Karpas-422 (cell line): Measurements from ENCODE around the gene COL5A1. TPM values are rescaled to one million over a fixed set of nuclear protein-coding genes. Genes with fewer than 3 reads are reported as not detected.

Experiments used
- DNase-seq: peaks from one replicate; pipeline ENCODE4 v3.0.0-alpha.2; 2015
- H2AFZ ChIP-seq: fragments of 200-600 bp; sonication (generic); 2 replicates; pipeline ENCODE4 v1.6.1; 2014; ENCODE audit warnings: antibody characterized with exemption, low read length, mixed read lengths
- H3K27ac ChIP-seq: fragments of 200-600 bp; sonication (generic); 2 replicates; pipeline ENCODE4 v1.5.1; 2014; ENCODE audit warnings: mild to moderate bottlenecking, low read length, moderate library complexity
- H3K27me3 ChIP-seq: fragments of 200-600 bp; sonication (generic); 2 replicates; pipeline ENCODE4 v1.6.1; 2014; ENCODE audit warnings: low read length, mixed read lengths
- H3K36me3 ChIP-seq: fragments of 200-600 bp; sonication (generic); 2 replicates; pipeline ENCODE4 v1.6.1; 2014; ENCODE audit warnings: low read length, mixed read lengths; ENCODE audit not compliant: insufficient read depth
- H3K4me1 ChIP-seq: fragments of 200-600 bp; sonication (generic); 2 replicates; pipeline ENCODE4 v1.6.1; 2014; ENCODE audit warnings: mild to moderate bottlenecking, low read length, mixed read lengths
- H3K4me2 ChIP-seq: fragments of 200-600 bp; sonication (generic); 2 replicates; pipeline ENCODE4 v1.6.1; 2014; ENCODE audit warnings: low read length, low read depth, mild to moderate bottlenecking; ENCODE audit not compliant: poor library complexity, severe bottlenecking
- H3K4me3 ChIP-seq: fragments of 200-600 bp; sonication (generic); 2 replicates; pipeline ENCODE4 v1.5.1; 2014; ENCODE audit warnings: mild to moderate bottlenecking, antibody characterized with exemption, low read length, mixed read lengths
- H3K79me2 ChIP-seq: fragments of 200-600 bp; sonication (generic); 2 replicates; pipeline ENCODE4 v1.6.1; 2014; ENCODE audit warnings: mild to moderate bottlenecking, low read length, mixed read lengths
- H3K9ac ChIP-seq: fragments of 200-600 bp; sonication (generic); 2 replicates; pipeline ENCODE4 v1.6.0; 2014; ENCODE audit warnings: low read length
- H3K9me2 ChIP-seq: fragments of 200-600 bp; sonication (generic), shearing (Covaris generic); replicated peaks from 2 replicates; pipeline ENCODE4 v1.6.0; 2014; ENCODE audit warnings: mild to moderate bottlenecking, low read length, moderate library complexity; ENCODE audit not compliant: insufficient read depth
- H3K9me3 ChIP-seq: fragments of 300-700, 200-600 bp; sonication (generic); 2 replicates; pipeline ENCODE4 v1.6.1; 2014; ENCODE audit warnings: low read length, mixed read lengths
- H4K20me1 ChIP-seq: fragments of 200-600 bp; sonication (generic); 2 replicates; pipeline ENCODE4 v1.6.1; 2014; ENCODE audit warnings: mild to moderate bottlenecking, antibody characterized with exemption, low read length, low read depth; ENCODE audit not compliant: insufficient read depth
- total RNA-seq: library from RNA; depleted of rRNA; stranded (reverse); fragments of >200 nt; shearing (Covaris generic); gene quantifications from 2 replicates; pipeline ENCODE4 v1.2.3, GENCODE V29; 2014; ENCODE audit warnings: low replicate concordance

The COL5A1 gene
- total RNA-seq, 1 experiment from 2014 or later = not detected

DNA sequence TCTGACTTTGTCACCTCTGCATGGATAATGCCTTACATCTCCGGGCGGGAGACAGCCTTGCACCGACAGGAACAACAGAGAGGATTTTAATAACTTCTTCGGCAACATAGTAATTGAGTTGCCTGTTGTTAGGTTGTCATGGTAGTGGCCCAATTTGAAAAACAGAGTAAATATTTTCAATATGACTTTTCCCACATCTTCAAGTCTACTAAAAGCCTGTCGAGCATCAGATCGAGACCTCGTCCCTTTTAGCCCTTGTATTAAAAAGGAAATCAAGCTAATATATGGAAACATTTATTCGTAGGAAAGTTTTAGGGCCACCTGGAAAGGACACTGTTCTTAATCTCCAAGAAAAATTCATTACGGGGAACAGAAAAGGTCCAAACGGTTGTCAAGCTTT is 168.2 kb downstream of the COL5A1 start:
- no peaks in the 10 kb centered on the region for H3K27me3 ChIP-seq
- no peak overlapping the region for H3K9ac ChIP-seq
- no peak for DNase-seq
- no peaks in the 10 kb centered on the region for H4K20me1 ChIP-seq
- H2AFZ ChIP-seq = no peak overlapping the region
- H3K9me3 ChIP-seq = no peaks in the 10 kb centered on the region
- no peak overlapping the region for H3K4me2 ChIP-seq
- no peaks in the 10 kb centered on the region for H3K79me2 ChIP-seq
- no peak overlapping the region for H3K4me3 ChIP-seq
- no peaks in the 10 kb centered on the region for H3K36me3 ChIP-seq
- no peak overlapping the region for H3K27ac ChIP-seq
- no peaks in the 10 kb centered on the region for H3K9me2 ChIP-seq
- H3K4me1 ChIP-seq = no peaks in the 10 kb centered on the region

DNA sequence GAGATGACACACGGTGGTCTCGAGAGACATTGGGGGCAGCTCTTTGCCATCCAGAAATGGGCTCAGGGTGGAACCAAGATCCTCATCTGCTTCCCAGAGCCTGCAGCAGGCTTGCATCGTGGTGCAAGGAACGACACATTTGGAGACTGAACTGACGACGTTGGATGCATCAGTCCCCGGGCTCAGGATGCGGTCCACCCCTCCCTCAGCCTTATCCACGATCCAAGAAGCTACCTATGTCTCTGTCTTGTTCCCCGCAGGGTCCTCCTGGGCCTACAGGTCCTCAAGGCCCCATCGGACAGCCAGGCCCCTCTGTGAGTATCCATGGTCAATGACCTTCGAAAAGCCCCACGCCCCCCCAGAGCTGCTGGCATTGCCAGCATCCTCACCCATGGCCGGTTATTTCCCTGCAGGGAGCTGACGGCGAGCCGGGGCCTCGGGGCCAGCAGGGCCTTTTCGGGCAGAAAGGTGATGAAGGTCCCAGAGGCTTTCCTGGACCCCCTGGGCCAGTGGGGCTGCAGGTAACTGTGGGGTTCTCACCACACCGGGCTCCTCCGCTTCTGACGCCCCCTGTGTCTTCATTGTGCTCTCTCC is 169.6 kb downstream of the COL5A1 start:
- no peaks in the 10 kb centered on the region for H3K9me2 ChIP-seq
- H3K36me3 ChIP-seq = no peaks in the 10 kb centered on the region
- no peak overlapping the region for H3K27ac ChIP-seq
- H3K4me3 ChIP-seq = no peak overlapping the region
- no peaks in the 10 kb centered on the region for H3K9me3 ChIP-seq
- H3K9ac ChIP-seq = no peak overlapping the region
- H2AFZ ChIP-seq = no peak overlapping the region
- no peaks in the 10 kb centered on the region for H3K79me2 ChIP-seq
- DNase-seq = no peak
- no peaks in the 10 kb centered on the region for H4K20me1 ChIP-seq
- no peak overlapping the region for H3K4me2 ChIP-seq
- H3K27me3 ChIP-seq = no peaks in the 10 kb centered on the region
- no peaks in the 10 kb centered on the region for H3K4me1 ChIP-seq

DNA sequence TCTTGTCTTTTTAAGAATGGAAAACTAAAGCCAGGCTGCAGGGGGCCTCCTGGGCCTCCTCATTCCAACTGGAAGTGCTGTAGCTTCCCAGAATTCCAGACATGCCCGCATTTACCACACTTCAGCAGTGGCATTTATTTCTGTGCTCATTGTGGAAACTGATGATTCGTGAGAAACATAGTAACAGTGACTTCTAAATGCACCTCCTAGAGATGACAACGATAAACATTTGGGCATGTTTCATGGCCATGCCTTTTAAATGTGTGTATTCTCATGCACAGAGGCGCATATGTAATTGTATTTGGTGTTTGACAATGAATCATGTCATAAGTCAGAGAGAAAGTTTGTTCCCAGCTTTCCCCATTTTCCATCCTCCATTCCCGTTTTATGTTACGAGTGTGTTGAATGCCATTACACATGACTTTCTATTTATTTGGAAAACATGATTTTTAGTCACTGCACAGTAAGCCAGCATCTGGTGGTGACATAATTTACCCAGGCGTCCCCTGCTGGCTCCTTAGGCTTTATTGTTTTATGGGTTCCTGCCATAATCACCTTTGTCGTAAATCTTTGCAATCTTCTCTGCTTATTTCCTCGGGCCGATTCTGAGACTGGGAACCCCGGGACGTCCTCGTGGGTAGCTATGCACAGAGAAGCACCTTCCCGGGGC is 170.2 kb downstream of the COL5A1 start:
- DNase-seq = no peak
- Histone ChIP-seq H2AFZ (no peak overlapping the region), H3K79me2 (no peaks in the 10 kb centered on the region)

DNA sequence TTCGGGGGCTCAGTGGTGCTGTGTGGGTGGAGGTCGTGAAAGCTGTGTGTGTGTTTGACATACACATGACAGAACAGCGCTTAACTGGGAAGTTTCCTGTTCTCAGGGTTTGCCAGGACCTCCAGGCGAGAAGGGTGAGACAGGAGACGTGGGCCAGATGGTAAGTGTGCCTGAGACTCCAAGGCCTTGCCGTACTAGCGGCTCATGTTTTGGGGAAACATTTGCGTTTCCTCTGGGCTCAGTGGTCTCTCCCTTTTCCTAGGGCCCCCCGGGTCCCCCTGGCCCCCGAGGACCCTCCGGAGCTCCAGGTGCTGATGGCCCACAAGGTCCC is 170.7 kb downstream of the COL5A1 start:
- no peak for DNase-seq
- Histone ChIP-seq H2AFZ (no peak overlapping the region), H3K4me2 (no peak overlapping the region), H3K9me3 (no peaks in the 10 kb centered on the region), H3K27me3 (no peaks in the 10 kb centered on the region), H3K36me3 (no peaks in the 10 kb centered on the region), H3K27ac (no peak overlapping the region), H3K79me2 (no peaks in the 10 kb centered on the region), H3K4me1 (no peaks in the 10 kb centered on the region), H3K4me3 (no peak overlapping the region), H3K9me2 (no peaks in the 10 kb centered on the region), H4K20me1 (no peaks in the 10 kb centered on the region), H3K9ac (no peak overlapping the region)

More for the DNA sequence above, 170.2 kb downstream of the COL5A1 start:
- H3K4me2 ChIP-seq = no peak overlapping the region
- no peak overlapping the region for H3K27ac ChIP-seq
- H3K4me1 ChIP-seq = no peaks in the 10 kb centered on the region
- H3K9me2 ChIP-seq = no peaks in the 10 kb centered on the region
- no peaks in the 10 kb centered on the region for H3K36me3 ChIP-seq
- no peaks in the 10 kb centered on the region for H4K20me1 ChIP-seq
- H3K9ac ChIP-seq = no peak overlapping the region
- H3K27me3 ChIP-seq = no peaks in the 10 kb centered on the region
- H3K4me3 ChIP-seq = no peak overlapping the region
- no peaks in the 10 kb centered on the region for H3K9me3 ChIP-seq

DNA sequence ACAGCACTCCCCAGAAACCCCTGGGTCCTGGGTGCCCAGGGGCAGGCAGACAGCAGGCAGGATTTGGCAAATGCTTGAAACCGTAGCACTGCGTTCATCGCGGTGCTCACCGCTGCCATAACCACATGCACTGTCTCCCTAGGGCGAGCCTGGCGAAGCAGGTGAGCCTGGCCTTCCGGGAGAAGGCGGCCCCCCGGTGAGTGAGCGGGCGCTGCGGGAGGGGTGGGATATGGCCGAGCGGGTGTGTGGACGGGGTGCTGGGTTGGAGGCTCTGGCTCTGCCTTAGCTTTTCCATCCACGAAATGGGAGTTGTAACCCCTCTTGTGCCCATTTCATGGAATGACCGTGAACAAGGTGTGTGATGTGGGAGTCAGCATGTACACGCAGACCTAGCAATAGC is 172.2 kb downstream of the COL5A1 start:
- H3K4me2 ChIP-seq = no peak overlapping the region
- no peaks in the 10 kb centered on the region for H3K9me2 ChIP-seq
- no peak overlapping the region for H3K4me3 ChIP-seq
- H3K27me3 ChIP-seq = no peaks in the 10 kb centered on the region
- H2AFZ ChIP-seq = no peak overlapping the region
- no peaks in the 10 kb centered on the region for H4K20me1 ChIP-seq
- no peaks in the 10 kb centered on the region for H3K79me2 ChIP-seq
- H3K9me3 ChIP-seq = no peaks in the 10 kb centered on the region
- DNase-seq = no peak
- H3K36me3 ChIP-seq = no peaks in the 10 kb centered on the region
- no peak overlapping the region for H3K27ac ChIP-seq
- no peaks in the 10 kb centered on the region for H3K4me1 ChIP-seq
- H3K9ac ChIP-seq = no peak overlapping the region

DNA sequence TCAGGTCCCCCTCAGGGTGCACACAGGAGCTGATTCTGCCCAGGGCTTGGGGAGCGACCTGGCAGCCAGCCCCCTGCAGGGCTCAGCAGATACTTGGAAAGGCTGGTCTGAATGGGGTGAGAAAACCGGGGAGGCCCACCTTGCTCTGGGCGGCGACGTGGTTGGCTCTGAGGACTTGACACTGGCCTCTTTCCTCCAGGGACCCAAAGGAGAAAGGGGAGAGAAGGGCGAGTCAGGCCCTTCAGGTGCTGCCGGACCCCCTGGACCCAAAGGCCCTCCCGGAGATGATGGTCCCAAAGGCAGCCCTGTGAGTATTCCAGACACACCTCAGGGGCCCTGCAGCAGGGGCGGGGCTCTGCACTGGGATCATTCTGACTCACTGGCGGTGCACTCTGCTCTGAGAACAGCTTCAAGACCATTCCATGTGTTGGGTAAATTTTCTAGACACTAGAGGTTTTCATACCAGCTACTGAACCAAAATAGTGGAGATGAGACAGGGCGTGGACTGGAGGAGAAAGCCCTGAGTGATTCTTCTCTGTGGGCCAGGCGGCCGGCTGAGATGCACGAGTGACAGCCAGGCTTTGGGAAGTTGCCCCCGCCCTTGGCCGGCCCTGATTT is 173.1 kb downstream of the COL5A1 start:
- H3K9ac ChIP-seq = no peak overlapping the region
- no peak overlapping the region for H2AFZ ChIP-seq
- no peak overlapping the region for H3K4me2 ChIP-seq
- H3K4me1 ChIP-seq = no peaks in the 10 kb centered on the region
- no peaks in the 10 kb centered on the region for H3K36me3 ChIP-seq
- no peaks in the 10 kb centered on the region for H4K20me1 ChIP-seq
- H3K9me2 ChIP-seq = no peaks in the 10 kb centered on the region
- DNase-seq = no peak
- H3K4me3 ChIP-seq = no peak overlapping the region
- H3K27ac ChIP-seq = no peak overlapping the region
- no peaks in the 10 kb centered on the region for H3K79me2 ChIP-seq
- no peaks in the 10 kb centered on the region for H3K27me3 ChIP-seq
- no peaks in the 10 kb centered on the region for H3K9me3 ChIP-seq

DNA sequence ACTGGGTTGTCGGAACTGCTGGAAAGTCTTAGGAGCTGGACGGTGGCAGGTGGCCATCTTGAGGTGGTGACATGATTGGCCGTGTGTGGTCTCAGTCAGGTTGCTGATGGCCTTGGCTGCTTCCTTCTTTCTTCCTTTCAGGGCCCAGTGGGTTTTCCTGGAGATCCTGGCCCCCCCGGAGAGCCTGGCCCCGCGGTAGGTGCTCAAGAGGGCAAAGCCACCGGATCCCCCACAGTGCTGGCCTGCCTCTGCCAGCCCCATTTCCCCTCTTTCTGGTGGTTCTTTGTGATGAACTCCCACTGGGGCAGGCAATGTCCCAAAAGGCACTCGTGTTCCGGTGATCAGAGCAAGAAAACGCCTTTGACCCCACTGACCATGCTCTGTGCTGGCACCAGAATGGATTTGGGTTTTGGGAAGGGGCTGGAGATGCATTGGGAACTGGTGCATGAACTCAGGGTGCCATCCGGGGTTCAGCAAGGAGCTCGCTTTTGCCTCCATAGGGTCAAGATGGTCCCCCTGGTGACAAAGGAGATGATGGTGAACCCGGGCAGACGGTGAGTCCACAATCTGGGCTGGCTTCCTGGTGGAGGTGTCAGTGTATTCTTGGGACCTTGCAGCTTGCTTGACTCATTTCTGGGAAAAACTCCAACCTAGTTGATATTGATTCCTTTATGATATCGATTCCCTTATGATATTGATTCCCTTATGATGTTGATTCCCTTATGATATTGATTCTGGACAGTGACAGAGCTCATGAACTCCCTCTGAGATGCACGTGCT is 174.0 kb downstream of the COL5A1 start:
- Histone ChIP-seq H4K20me1 (no peaks in the 10 kb centered on the region), H2AFZ (no peak overlapping the region), H3K36me3 (no peaks in the 10 kb centered on the region), H3K27me3 (no peaks in the 10 kb centered on the region), H3K9me3 (no peaks in the 10 kb centered on the region), H3K4me2 (no peak overlapping the region), H3K4me1 (no peaks in the 10 kb centered on the region), H3K9me2 (no peaks in the 10 kb centered on the region), H3K9ac (no peak overlapping the region), H3K27ac (no peak overlapping the region), H3K4me3 (no peak overlapping the region), H3K79me2 (no peaks in the 10 kb centered on the region)
- DNase-seq = no peak

DNA sequence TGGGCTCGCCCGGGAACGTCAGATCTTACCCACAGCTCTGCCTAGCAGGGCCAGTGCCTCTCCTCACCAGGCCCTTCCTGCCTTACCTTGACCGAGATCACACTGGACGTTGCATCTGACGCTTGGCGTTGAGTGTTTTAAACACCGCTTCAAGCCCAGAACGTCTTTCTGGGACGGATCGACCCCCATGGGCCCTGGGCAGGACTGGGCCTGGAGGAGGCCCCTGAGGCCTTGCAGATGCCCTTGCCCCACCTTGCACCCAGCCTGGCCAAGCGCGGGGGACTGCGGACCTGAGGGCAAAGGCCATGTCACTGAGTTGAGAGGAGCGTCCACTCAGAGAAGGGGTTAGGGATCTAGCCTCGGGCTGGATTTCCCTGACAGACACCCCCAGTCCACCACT is 174.7 kb downstream of the COL5A1 start:
- no peak overlapping the region for H3K9ac ChIP-seq
- H3K27ac ChIP-seq = no peak overlapping the region
- no peaks in the 10 kb centered on the region for H3K27me3 ChIP-seq
- no peaks in the 10 kb centered on the region for H3K4me1 ChIP-seq
- H3K79me2 ChIP-seq = no peaks in the 10 kb centered on the region
- H3K9me3 ChIP-seq = no peaks in the 10 kb centered on the region
- no peak overlapping the region for H3K4me2 ChIP-seq
- H4K20me1 ChIP-seq = no peaks in the 10 kb centered on the region
- no peak overlapping the region for H3K4me3 ChIP-seq
- DNase-seq = no peak
- no peaks in the 10 kb centered on the region for H3K36me3 ChIP-seq
- H3K9me2 ChIP-seq = no peaks in the 10 kb centered on the region
- H2AFZ ChIP-seq = no peak overlapping the region
